ENCODE results near the gene TASP1. TPM values are rescaled to one million over a fixed set of nuclear protein-coding genes. Genes with fewer than 3 reads are reported as not detected.
"Not testable (repeated sequence)": the region's sequence is repeated elsewhere in the genome, so short reads cannot be mapped to it uniquely, and the experiment has no call there.

Gene TASP1
- total RNA-seq, 1 experiment from 2014 or later = 27.4 TPM

DNA sequence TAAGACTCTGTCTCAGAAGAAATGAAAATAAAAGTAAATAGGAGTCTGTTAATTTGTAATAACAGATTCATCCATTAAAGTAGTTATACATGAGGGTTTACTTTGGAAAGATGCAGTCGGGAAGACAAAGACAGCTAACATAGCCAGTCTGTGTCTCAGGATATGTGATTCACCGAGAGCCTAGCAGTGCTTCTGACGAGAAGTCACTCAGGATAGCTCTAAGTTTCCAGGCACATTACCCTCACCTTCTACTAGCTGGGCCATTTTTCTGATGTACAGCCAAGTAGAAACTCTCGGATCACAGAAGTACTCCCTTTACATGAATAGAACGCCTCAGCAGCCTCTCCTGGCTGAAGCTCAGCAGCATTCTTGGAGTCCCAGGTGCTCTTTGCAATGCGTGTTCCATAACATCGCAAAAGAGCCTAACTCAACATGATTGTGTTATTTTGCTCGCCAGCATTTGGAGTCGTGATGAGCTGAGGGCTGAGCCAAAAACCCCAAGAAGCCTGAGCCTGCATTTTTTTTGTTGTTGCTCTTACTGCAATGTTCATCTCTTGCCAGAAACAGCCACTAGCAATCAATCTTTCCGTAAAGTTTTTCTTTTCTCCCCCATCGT, 22.4 kb upstream of the TASP1 start:
- no peak for DNase-seq
- H3K36me3 ChIP-seq (ENCODE audit: control insufficient read depth, insufficient read depth, low read length) = no peaks in the 10 kb centered on the region
- no peaks in the 10 kb centered on the region for H3K9me3 ChIP-seq
- no TSS peak for BruUV-seq (replicated peaks)
- Mint-ChIP-seq H3K9me3 (ENCODE audit: unreplicated experiment) (no peaks in the 10 kb centered on the region), H3K4me1 (ENCODE audit: low read depth, unreplicated experiment) (no peaks in the 10 kb centered on the region), H3K27ac (ENCODE audit: unreplicated experiment) (no peak overlapping the region), H3K36me3 (ENCODE audit: insufficient read depth, unreplicated experiment) (no peaks in the 10 kb centered on the region), H3K27me3 (ENCODE audit: insufficient read depth, unreplicated experiment) (peaks cover 2% of the 10 kb centered on the region), H3K4me3 (ENCODE audit: unreplicated experiment) (no peak overlapping the region)
- intact Hi-C loops (cut with micrococcal nuclease; ENCODE audit: unreplicated experiment) = no loop called here
- ChIA-PET POLR2A (no interaction called here), CTCF (no interaction called here)
- no peaks in the 10 kb centered on the region for H3K4me1 ChIP-seq
- no peak overlapping the region for H3K4me3 ChIP-seq (ENCODE audit: low read depth, low read length)
- no peak for TF ChIP-seq CTCF (IDR thresholded peaks at IDR 0.05; ENCODE audit: insufficient read depth in 1 of 2, low read depth in 1 of 2, low read length in 1 of 2, severe bottlenecking in 1 of 2, unreplicated experiment in 1 of 2)
- H3K27me3 ChIP-seq (replicated peaks; ENCODE audit: control insufficient read depth, insufficient read depth, low read length) = no peaks in the 10 kb centered on the region

DNA sequence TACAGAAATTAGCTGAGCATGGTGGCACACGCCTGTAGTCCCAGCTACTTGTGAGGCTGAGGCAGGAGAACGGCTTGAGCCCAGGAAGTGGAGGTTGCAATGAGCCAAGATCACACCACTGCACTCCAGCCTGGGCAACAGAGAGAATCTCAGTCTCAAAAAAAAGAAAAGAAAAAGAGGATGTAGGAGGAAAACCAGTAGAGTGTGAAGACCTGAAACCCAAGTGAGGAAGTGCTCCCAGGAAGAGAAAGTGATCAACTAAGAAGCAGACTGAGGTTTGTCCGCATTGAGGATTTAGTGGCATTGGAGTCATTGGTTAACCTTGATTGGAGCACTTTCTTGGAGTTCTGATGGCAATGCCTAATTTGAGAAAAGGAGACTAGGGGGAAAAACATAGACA, 20.6 kb upstream of the TASP1 start:
- Histone ChIP-seq H3K27me3 (replicated peaks; ENCODE audit: control insufficient read depth, insufficient read depth, low read length) (no peaks in the 10 kb centered on the region), H3K4me3 (ENCODE audit: low read depth, low read length) (no peak overlapping the region), H3K4me1 (no peaks in the 10 kb centered on the region), H3K9me3 (no peaks in the 10 kb centered on the region), H3K36me3 (ENCODE audit: control insufficient read depth, insufficient read depth, low read length) (no peaks in the 10 kb centered on the region)
- Mint-ChIP-seq H3K4me1 (ENCODE audit: low read depth, unreplicated experiment) (no peaks in the 10 kb centered on the region), H3K27me3 (ENCODE audit: insufficient read depth, unreplicated experiment) (no peaks in the 10 kb centered on the region), H3K9me3 (ENCODE audit: unreplicated experiment) (no peaks in the 10 kb centered on the region), H3K27ac (ENCODE audit: unreplicated experiment) (no peak overlapping the region), H3K36me3 (ENCODE audit: insufficient read depth, unreplicated experiment) (no peaks in the 10 kb centered on the region), H3K4me3 (ENCODE audit: unreplicated experiment) (no peak overlapping the region)
- TF ChIP-seq CTCF (IDR thresholded peaks at IDR 0.05; ENCODE audit: insufficient read depth in 1 of 2, low read depth in 1 of 2, low read length in 1 of 2, severe bottlenecking in 1 of 2, unreplicated experiment in 1 of 2) = no peak
- no peak for DNase-seq
- intact Hi-C loops (cut with micrococcal nuclease; ENCODE audit: unreplicated experiment) = no loop called here
- POLR2A ChIA-PET = no interaction called here
- BruUV-seq (replicated peaks) = no TSS peak
- CTCF ChIA-PET = no interaction called here

GRCh38 chr20:13658060-13658459, 19.3 kb upstream of the TASP1 start:
- H3K36me3 ChIP-seq (ENCODE audit: control insufficient read depth, insufficient read depth, low read length); BruUV-seq (replicated peaks); H3K4me1 Mint-ChIP-seq (ENCODE audit: low read depth, unreplicated experiment); POLR2A ChIA-PET; H3K9me3 Mint-ChIP-seq (ENCODE audit: unreplicated experiment); H3K9me3 ChIP-seq; DNase-seq; H3K27me3 Mint-ChIP-seq (ENCODE audit: insufficient read depth, unreplicated experiment); CTCF ChIA-PET; H3K4me1 ChIP-seq; intact Hi-C loops (cut with micrococcal nuclease; ENCODE audit: unreplicated experiment); H3K4me3 ChIP-seq (ENCODE audit: low read depth, low read length); H3K36me3 Mint-ChIP-seq (ENCODE audit: insufficient read depth, unreplicated experiment); H3K27ac Mint-ChIP-seq (ENCODE audit: unreplicated experiment); H3K4me3 Mint-ChIP-seq (ENCODE audit: unreplicated experiment); H3K27me3 ChIP-seq (replicated peaks; ENCODE audit: control insufficient read depth, insufficient read depth, low read length): not testable (repeated sequence)

Data from Caco-2 (cell line).